ENCODE measurements around the gene NEK6. TPM values are rescaled to one million over a fixed set of nuclear protein-coding genes. Genes with fewer than 3 reads are reported as not detected.

NEK6 gene
- total RNA-seq, 1 experiment from 2014 or later, result 21.1 TPM

DNA sequence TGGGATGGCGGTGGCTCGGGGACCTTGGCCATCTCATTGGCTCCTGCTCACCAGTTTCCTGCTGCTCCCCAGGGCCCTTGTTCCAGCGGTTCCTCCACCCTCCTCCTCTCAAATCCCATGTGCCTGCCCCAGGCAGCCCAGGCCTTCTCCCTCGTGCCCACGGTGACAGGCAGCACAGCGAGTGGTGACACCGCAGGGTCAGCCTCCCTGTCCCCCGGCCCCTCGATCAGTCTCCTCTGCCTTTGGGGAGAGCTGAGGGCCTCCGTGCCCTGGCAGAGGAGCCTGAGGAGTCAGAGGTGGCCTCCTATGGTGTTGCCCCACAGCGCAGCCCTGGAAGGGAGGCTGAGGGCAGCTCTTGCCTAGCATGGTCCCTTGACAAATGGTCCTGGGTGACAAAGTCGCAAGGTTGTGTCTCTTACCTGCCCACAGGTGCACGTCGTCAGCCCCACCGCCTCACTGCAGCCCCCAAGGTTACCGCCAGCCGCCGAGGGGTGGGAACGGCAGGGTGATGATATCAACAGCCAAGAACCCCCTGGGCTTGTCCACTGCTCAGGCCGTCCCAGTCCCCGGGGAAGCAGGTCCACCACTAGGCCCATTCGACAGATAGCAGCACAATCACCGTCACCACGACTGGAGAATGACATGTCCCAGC lies 49.8 kb downstream of the NEK6 start:
- Histone ChIP-seq H3K4me2 (ENCODE audit: low read length) (no peak overlapping the region), H3K27ac (ENCODE audit: low read length) (no peak overlapping the region), H3K36me3 (ENCODE audit: low read depth, low read length) (peaks cover 7% of the 10 kb centered on the region), H3F3A (ENCODE audit: low read length, unreplicated experiment) (no peaks in the 10 kb centered on the region), H3K79me2 (ENCODE audit: low read length) (peaks cover 14% of the 10 kb centered on the region; the same call in 1 of the 2 replicates), H4K20me1 (ENCODE audit: low read length) (no peaks in the 10 kb centered on the region), H3K4me3 (ENCODE audit: low read length) (no peak overlapping the region), H3K4me1 (ENCODE audit: insufficient read depth, low read length) (peaks cover 22% of the 10 kb centered on the region), H3K27me3 (ENCODE audit: low read length) (no peaks in the 10 kb centered on the region), H3K9me3 (ENCODE audit: low read length) (no peaks in the 10 kb centered on the region), H3K9me2 (replicated peaks; ENCODE audit: low read length) (no peaks in the 10 kb centered on the region), H2AFZ (ENCODE audit: low read length) (no peak overlapping the region), H3K9ac (ENCODE audit: low read length) (no peak overlapping the region)
- intact Hi-C loops (cut with micrococcal nuclease), result loop anchor here (5.0 kb wide), 1 partner anchor 50 kb away; the partner anchor contains the start of gene NEK6
- DNase-seq (no peak), ATAC-seq (no peak)
- TF ChIP-seq EZH2 (IDR thresholded peaks at IDR 0.05; ENCODE audit: low read length, unreplicated experiment), result no peak
- CTCF ChIA-PET, result no interaction called here
- POLR2A ChIA-PET (ENCODE audit: unreplicated experiment), result no interaction called here
- BruUV-seq (replicated peaks), result no TSS peak

DNA sequence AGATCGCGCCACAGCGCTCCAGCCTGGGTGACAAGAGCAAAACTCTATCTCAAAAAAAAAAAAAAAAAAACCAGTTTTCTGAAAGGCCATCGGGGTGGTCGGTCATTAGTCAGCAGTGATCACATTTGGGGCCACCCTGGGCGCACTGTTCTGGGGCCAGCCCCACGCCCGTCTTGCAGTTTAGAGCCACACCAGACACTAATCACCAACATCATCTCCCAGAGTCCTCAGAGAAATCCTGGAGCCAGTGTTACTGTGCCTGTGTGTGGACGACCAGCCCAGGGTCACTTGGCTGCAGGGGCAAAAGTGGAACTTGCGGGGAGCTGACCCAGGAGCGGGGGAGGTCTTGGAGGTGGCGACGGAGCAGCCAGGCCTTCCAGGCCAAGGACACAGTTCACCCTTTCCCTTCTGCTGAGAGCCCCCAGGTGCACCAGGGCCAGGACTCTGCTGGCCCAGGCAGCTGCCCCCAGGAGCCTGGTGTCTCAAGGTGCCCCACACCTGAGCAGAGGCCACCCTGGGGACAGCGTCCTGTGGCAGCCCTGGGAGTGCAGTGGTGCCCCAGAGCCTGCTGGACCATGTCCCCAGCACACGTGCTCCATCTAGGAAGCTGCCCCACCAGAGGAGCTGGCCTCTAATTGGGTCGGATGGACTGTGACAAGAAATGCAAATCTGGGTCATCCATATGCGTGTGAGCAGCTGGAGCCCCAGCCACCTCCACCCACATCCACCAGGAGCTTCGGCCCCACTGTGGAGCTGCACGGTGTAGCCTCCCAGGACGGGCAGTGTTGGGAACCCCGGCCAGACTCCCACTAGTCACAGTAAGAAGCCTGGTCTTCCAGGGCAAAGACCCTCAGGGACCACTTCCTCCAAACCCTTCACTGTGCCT lies 51.1 kb downstream of the NEK6 start:
- no peak overlapping the region for H2AFZ ChIP-seq (ENCODE audit: low read length)
- H3K79me2 ChIP-seq (ENCODE audit: low read length), result peaks cover 14% of the 10 kb centered on the region; the same call in 1 of the 2 replicates
- intact Hi-C loops (cut with micrococcal nuclease), result loop anchor here (5.0 kb wide), 1 partner anchor 52 kb away; the partner anchor contains the start of gene NEK6

DNA sequence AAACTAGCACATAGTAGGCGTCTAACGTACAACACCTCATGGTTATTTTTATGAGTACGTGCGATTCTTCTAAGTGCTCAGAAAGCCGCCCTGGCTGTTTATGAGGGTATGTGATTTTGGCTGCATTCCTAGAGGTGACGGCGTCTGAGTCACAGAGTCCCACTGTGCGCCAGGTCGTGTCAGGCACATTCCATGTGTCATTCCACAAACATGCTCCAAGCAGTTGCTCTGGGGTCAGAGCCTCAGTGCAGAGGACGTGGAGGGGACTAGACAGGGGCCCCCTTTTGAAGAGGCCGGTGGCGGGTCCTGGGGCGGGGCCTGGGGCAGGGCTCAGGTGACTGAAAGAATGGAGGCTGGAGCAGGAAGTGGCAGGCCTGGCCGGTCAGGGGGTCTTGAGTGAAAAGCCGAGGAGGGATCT lies 51.9 kb downstream of the NEK6 start:
- peak overlapping the region; percentile 49 for H3K4me2 ChIP-seq (ENCODE audit: low read length)
- peak; percentile 97 for DNase-seq
- no peaks in the 10 kb centered on the region for H3K9me2 ChIP-seq (replicated peaks; ENCODE audit: low read length)
- ChIA-PET CTCF (no interaction called here), POLR2A (ENCODE audit: unreplicated experiment) (interaction anchor here (0.7 kb wide), 1 partner anchor 23 kb away, joined by 3 read pairs; no protein-coding TSS in a partner anchor)
- H3K9me3 ChIP-seq (ENCODE audit: low read length), result no peaks in the 10 kb centered on the region
- peak; percentile 95 for ATAC-seq
- no peak overlapping the region for H3K4me3 ChIP-seq (ENCODE audit: low read length)
- peaks cover 14% of the 10 kb centered on the region; the same call in 1 of the 2 replicates for H3K79me2 ChIP-seq (ENCODE audit: low read length)
- H3K36me3 ChIP-seq (ENCODE audit: low read depth, low read length), result peaks cover 2% of the 10 kb centered on the region
- H2AFZ ChIP-seq (ENCODE audit: low read length), result no peak overlapping the region
- no peaks in the 10 kb centered on the region for H4K20me1 ChIP-seq (ENCODE audit: low read length)
- no peaks in the 10 kb centered on the region for H3K27me3 ChIP-seq (ENCODE audit: low read length)
- H3K4me1 ChIP-seq (ENCODE audit: insufficient read depth, low read length), result peaks cover 22% of the 10 kb centered on the region
- H3K27ac ChIP-seq (ENCODE audit: low read length), result peak overlapping the region; percentile 26; the same call in 1 of the 2 replicates
- intact Hi-C loops (cut with micrococcal nuclease), result loop anchor here (5.0 kb wide), 1 partner anchor 52 kb away; the partner anchor contains the start of gene NEK6
- BruUV-seq (replicated peaks), result no TSS peak
- no peaks in the 10 kb centered on the region for H3F3A ChIP-seq (ENCODE audit: low read length, unreplicated experiment)
- H3K9ac ChIP-seq (ENCODE audit: low read length), result peak overlapping the region; percentile 28; the same call in 1 of the 2 replicates
- TF ChIP-seq EZH2 (IDR thresholded peaks at IDR 0.05; ENCODE audit: low read length, unreplicated experiment), result no peak
- TF ChIP-seq, protein P1, sequence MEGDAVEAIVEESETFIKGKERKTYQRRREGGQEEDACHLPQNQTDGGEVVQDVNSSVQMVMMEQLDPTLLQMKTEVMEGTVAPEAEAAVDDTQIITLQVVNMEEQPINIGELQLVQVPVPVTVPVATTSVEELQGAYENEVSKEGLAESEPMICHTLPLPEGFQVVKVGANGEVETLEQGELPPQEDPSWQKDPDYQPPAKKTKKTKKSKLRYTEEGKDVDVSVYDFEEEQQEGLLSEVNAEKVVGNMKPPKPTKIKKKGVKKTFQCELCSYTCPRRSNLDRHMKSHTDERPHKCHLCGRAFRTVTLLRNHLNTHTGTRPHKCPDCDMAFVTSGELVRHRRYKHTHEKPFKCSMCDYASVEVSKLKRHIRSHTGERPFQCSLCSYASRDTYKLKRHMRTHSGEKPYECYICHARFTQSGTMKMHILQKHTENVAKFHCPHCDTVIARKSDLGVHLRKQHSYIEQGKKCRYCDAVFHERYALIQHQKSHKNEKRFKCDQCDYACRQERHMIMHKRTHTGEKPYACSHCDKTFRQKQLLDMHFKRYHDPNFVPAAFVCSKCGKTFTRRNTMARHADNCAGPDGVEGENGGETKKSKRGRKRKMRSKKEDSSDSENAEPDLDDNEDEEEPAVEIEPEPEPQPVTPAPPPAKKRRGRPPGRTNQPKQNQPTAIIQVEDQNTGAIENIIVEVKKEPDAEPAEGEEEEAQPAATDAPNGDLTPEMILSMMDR (conservative IDR thresholded peaks at IDR 0.05; ENCODE audit: low read depth, low read length), result no peak
- TF ChIP-seq EZH2phosphoT487 (IDR thresholded peaks at IDR 0.05; ENCODE audit: borderline replicate concordance, low read length), result no peak

More for the DNA sequence above, 51.1 kb downstream of the NEK6 start:
- no peaks in the 10 kb centered on the region for H3K9me2 ChIP-seq (replicated peaks; ENCODE audit: low read length)
- TF ChIP-seq EZH2 (IDR thresholded peaks at IDR 0.05; ENCODE audit: low read length, unreplicated experiment), result no peak
- TF ChIP-seq, protein P1 (conservative IDR thresholded peaks at IDR 0.05; ENCODE audit: low read depth, low read length), result no peak
- no peak for TF ChIP-seq EZH2phosphoT487 (IDR thresholded peaks at IDR 0.05; ENCODE audit: borderline replicate concordance, low read length)
- no peak for DNase-seq
- no peak overlapping the region for H3K4me2 ChIP-seq (ENCODE audit: low read length)
- ChIA-PET POLR2A (ENCODE audit: unreplicated experiment) (interaction anchor here (0.7 kb wide), 1 partner anchor 22 kb away, joined by 3 read pairs; no protein-coding TSS in a partner anchor), CTCF (no interaction called here)
- no peak overlapping the region for H3K9ac ChIP-seq (ENCODE audit: low read length)
- H3K4me1 ChIP-seq (ENCODE audit: insufficient read depth, low read length), result peaks cover 22% of the 10 kb centered on the region
- BruUV-seq (replicated peaks), result no TSS peak
- no peak for ATAC-seq
- no peaks in the 10 kb centered on the region for H3K27me3 ChIP-seq (ENCODE audit: low read length)
- 0 out of 2 replicates have a peak overlapping the region, but pooled peaks have one; percentile 22 for H3K27ac ChIP-seq (ENCODE audit: low read length)
- no peaks in the 10 kb centered on the region for H3F3A ChIP-seq (ENCODE audit: low read length, unreplicated experiment)
- H4K20me1 ChIP-seq (ENCODE audit: low read length), result no peaks in the 10 kb centered on the region
- H3K36me3 ChIP-seq (ENCODE audit: low read depth, low read length), result peaks cover 2% of the 10 kb centered on the region
- H3K9me3 ChIP-seq (ENCODE audit: low read length), result no peaks in the 10 kb centered on the region
- H3K4me3 ChIP-seq (ENCODE audit: low read length), result no peak overlapping the region
